ENCODE results near the gene CTDP1.

Gene CTDP1

DNA sequence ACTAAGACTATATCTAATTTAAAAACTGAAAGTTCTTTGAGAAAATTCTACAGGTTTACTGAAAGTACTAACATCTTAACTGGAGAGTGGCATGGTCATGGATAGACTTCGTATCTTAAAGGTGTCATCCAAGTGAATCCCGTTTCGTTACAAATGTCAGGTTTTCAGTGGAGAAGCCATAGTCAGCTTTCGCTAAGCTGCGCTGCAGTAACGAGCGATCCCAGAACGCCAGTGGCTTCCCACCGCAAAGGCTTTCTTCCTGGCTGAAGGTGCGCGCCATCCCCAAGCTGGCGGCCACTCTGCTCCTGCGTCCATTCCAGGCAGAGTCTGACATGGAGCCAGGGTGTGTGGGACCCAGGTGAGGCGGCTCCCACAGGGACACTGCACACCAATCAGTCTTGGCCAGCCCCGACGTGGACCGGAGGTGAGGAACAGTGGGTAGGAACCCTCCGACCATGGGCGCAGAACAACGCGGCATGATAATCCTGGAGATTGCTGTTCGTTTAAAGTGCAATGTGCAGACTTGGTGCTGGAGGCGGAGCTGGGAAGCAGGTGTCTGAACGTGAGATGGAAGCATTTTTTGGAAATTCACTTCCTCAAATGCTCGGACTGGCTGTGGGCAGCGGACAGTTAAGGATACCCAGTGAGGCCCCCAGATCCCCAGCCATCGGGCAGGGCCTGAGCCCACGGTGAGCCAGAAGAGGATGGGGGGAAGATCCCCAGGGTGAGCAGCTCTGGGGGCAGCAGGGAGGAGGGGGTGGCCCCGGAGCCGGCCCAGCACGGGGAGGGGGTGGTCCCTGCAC, 90.3 kb downstream of the CTDP1 start:
- DNase-seq (ENCODE audit: low spot score), result no peak
- in situ Hi-C loops (cut with MboI; ENCODE audit: low pct_unique_long_range_greater_than_20kb, low sequenced_read_pairs, unreplicated experiment), result no loop called here
- TF ChIP-seq, protein P1, sequence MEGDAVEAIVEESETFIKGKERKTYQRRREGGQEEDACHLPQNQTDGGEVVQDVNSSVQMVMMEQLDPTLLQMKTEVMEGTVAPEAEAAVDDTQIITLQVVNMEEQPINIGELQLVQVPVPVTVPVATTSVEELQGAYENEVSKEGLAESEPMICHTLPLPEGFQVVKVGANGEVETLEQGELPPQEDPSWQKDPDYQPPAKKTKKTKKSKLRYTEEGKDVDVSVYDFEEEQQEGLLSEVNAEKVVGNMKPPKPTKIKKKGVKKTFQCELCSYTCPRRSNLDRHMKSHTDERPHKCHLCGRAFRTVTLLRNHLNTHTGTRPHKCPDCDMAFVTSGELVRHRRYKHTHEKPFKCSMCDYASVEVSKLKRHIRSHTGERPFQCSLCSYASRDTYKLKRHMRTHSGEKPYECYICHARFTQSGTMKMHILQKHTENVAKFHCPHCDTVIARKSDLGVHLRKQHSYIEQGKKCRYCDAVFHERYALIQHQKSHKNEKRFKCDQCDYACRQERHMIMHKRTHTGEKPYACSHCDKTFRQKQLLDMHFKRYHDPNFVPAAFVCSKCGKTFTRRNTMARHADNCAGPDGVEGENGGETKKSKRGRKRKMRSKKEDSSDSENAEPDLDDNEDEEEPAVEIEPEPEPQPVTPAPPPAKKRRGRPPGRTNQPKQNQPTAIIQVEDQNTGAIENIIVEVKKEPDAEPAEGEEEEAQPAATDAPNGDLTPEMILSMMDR (IDR thresholded peaks at IDR 0.05; ENCODE audit: extremely low read depth, insufficient read depth, missing control alignments), result no peak

DNA sequence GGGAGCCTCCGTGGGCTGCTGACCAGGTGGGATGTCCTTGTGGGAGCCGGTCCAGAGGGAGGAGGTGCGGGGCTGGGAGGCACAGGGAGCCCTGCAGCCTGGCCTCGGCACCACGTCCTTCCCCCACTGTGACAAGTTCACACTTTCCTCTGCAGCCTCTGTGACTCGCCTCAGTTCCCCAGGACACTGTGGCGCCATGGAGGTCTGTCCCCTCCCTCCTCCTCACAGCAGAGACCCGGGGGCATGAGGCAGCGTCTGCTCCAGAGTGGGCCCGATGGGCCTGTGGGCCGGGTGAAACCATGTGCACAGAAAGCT, 90.9 kb downstream of the CTDP1 start:
- TF ChIP-seq, protein P1 (IDR thresholded peaks at IDR 0.05; ENCODE audit: extremely low read depth, insufficient read depth, missing control alignments), result no peak
- in situ Hi-C loops (cut with MboI; ENCODE audit: low pct_unique_long_range_greater_than_20kb, low sequenced_read_pairs, unreplicated experiment), result no loop called here
- no peak for DNase-seq (ENCODE audit: low spot score)

DNA sequence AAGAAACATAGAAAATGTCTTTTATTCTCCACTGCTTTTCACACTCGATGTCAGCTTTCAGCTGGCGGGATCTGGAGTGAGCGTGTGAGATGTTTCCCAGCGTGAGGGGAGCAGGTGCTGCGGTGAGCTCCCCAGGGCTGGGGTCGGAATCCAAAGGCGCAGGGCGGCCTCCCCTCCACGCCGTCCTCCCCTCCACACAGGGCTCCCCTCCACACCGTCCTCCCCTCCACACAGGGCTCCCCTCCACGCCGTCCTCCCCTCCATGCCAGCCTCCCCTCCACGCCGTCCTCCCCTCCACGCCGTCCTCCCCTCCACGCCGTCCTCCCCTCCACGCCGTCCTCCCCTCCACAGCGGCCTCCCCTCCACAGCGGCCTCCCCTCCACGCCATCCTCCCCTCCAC, 91.2 kb downstream of the CTDP1 start:
- in situ Hi-C loops (cut with MboI; ENCODE audit: low pct_unique_long_range_greater_than_20kb, low sequenced_read_pairs, unreplicated experiment), result no loop called here
- TF ChIP-seq, protein P1 (IDR thresholded peaks at IDR 0.05; ENCODE audit: extremely low read depth, insufficient read depth, missing control alignments), result no peak
- no peak for DNase-seq (ENCODE audit: low spot score)

DNA sequence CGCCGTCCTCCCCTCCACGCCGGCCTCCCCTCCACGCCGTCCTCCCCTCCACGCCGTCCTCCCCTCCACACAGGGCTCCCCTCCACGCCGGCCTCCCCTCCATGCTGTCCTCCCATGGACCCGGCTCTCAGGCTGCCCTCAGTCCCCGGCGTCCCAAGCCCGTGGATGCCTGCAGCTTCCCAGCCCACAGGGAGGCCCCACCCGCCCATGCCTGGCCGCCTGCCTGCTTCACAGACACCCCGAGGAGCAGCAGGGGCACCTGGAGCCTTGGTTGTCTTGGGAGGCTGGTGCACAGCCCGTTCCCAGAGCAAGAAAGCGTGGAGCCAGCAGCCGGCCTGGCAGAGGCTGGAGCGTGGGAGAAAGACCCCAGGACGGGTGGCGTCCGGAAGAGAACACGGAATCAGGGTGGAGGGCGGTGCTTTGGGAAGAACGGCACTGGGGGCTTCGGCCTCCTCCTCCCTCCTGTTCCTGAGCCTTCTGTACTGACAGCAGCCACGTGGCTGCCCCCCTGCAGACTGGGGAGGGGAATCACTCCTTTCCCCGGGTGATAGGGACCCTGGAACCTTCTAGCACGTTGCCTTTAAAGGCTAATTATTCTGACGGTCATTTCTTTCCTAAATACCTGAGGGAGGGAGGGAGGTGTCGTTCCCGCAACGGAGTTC, 92.0 kb downstream of the CTDP1 start:
- TF ChIP-seq, protein P1 (IDR thresholded peaks at IDR 0.05; ENCODE audit: extremely low read depth, insufficient read depth, missing control alignments), result no peak
- no peak for DNase-seq (ENCODE audit: low spot score)
- in situ Hi-C loops (cut with MboI; ENCODE audit: low pct_unique_long_range_greater_than_20kb, low sequenced_read_pairs, unreplicated experiment), result no loop called here

DNA sequence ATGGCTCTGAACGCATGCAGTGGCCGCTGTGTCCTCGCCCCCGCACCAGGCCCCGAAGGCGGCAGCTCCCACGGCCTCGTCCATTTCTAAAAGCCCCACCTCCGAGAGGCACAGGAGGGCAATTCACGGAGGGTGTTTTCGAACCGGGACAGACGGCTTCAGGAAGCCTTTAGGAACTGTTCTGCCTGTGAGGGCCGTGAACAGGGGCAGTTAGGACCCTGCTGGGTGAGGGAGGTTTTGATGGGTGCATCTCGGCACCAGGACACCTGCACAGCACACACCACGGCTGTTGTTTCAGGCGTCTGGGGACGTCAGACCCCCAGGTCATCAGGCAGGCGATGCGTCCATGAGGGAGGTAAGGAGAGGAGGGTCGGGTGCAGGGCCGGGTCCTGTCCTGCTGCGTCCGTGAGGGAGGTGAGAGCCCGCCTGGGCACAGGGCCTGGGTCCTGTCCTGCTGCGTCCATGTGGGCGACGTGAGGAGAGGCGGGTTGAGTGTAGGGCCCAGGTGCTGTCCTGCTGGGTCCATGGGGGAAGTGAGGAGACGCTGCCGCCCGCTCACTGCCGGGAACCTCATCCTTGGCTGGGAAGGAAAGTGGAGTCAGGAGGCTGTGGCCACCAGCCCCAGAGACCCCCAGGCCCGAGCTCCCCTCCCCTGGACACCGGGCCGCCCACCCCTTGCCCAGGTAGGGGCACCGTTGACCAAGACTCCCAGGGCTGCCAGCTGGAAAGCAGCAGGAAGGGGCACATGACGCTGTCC, 92.7 kb downstream of the CTDP1 start:
- in situ Hi-C loops (cut with MboI; ENCODE audit: low pct_unique_long_range_greater_than_20kb, low sequenced_read_pairs, unreplicated experiment), result no loop called here
- TF ChIP-seq, protein P1 (IDR thresholded peaks at IDR 0.05; ENCODE audit: extremely low read depth, insufficient read depth, missing control alignments), result no peak
- DNase-seq (ENCODE audit: low spot score), result no peak

DNA sequence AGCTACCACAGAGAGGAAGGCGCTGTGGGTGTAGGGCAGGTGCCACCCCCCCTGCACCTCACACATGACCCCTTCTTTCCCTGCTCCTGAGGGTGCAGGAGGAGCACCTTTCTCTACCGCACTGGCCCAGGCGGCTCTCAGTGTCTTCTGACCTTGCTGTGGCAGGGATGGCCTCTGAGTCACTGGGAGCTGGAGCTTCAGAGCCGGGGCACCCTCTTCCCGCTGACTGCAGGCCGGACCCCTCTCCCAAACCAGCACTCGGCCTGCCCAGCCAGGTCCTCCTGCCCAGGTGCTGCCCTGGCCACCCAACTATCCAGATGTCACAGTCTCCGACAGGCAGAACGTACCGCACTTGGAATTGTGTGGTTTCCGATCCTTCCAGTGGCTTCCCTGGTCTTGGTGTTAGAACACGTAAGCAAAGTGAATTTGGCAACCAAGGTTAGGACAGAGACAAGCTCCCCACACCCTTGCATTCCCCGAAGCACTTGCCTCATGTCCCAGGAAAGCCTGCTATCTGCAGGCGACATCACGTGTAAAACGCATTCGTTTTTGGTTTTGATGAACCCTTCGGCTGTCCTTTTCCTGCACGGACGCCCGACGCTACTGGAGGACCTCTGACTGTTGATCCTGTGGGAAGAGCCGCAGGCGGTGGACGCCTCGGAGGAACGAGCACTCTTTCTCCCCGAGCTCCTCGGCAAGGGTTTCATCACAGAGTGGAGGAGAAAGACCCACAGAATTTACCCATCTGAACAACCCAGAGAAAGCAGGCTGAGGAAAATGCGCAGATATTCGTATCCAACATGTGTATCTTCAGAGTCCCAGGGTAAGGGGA, 93.5 kb downstream of the CTDP1 start:
- in situ Hi-C loops (cut with MboI; ENCODE audit: low pct_unique_long_range_greater_than_20kb, low sequenced_read_pairs, unreplicated experiment), result no loop called here
- TF ChIP-seq, protein P1 (IDR thresholded peaks at IDR 0.05; ENCODE audit: extremely low read depth, insufficient read depth, missing control alignments), result no peak
- no peak for DNase-seq (ENCODE audit: low spot score)

All from GM13977 (cell line).